Gastrocnemius medialis (tissue), 4 donors: ENCODE measurements around the gene USP21. TPM values are rescaled to one million over a fixed set of nuclear protein-coding genes. Genes with fewer than 3 reads are reported as not detected.

Source experiments
- ATAC-seq, 2 donors: fragments of 150-250 bp; one replicate each; pipeline ENCODE4 v1.9.1; 2016
- DNase-seq, 2 donors: peaks; one replicate each; pipeline ENCODE4 v3.0.0-alpha.2; 2019
- H3K27ac ChIP-seq, 4 donors: fragments of 200-600 bp; sonication (generic); 1 replicate in 1 of 4; 2 replicates in 3 of 4; pipeline ENCODE4 v1.5.1; 2016 to 2018; ENCODE audit warnings: mild to moderate bottlenecking in 2 of 4, moderate library complexity in 1 of 4
- H3K27me3 ChIP-seq, 3 donors: fragments of 200-600 bp; sonication (generic) in 2 of 3; 1 replicate in 1 of 3; 2 replicates in 2 of 3; pipeline versions ENCODE4 v1.5.1 to v1.6.0; 2016 to 2019; ENCODE audit warnings: mild to moderate bottlenecking in 1 of 3, moderate library complexity in 1 of 3
- H3K36me3 ChIP-seq, 2 donors: fragments of 200-600 bp; sonication (generic) in 1 of 2; one replicate each; pipeline ENCODE4 v1.5.1; 2017 to 2018
- H3K4me1 ChIP-seq, 2 donors: fragments of 200-600 bp; sonication (generic) in 1 of 2; one replicate each; pipeline ENCODE4 v1.5.1; 2016 to 2017; ENCODE audit warnings: mild to moderate bottlenecking in 2 of 2
- H3K4me3 ChIP-seq, 4 donors: fragments of 200-600 bp; sonication (generic) in 3 of 4; 1 replicate in 1 of 4; 2 replicates in 3 of 4; pipeline ENCODE4 v1.5.1; 2016 to 2019; ENCODE audit warnings: mild to moderate bottlenecking in 2 of 4
- H3K9me3 ChIP-seq, 3 donors: fragments of 200-600 bp; sonication (generic) in 2 of 3; 1 replicate in 1 of 3; 2 replicates in 2 of 3; pipeline ENCODE4 v1.5.1; 2016 to 2019
- CTCF ChIP-seq, 5 experiments: fragments of 450-650 bp in 3 of 5; fragments of 200-600 bp in 2 of 5; sonication (generic) in 2 of 5; IDR thresholded peaks in 4 of 5; conservative IDR thresholded peaks in 1 of 5; 1 replicate in 4 of 5; 2 replicates in 1 of 5; pipeline ENCODE4 v1.5.1; 2016 to 2019; ENCODE audit warnings: antibody characterized with exemption in 5 of 5, mild to moderate bottlenecking in 3 of 5, moderate library complexity in 3 of 5
- POLR2A ChIP-seq, 2 donors: fragments of 450-650 bp; IDR thresholded peaks; one replicate each; pipeline ENCODE4 v1.6.1; 2017; ENCODE audit warnings: antibody characterized with exemption in 2 of 2, mild to moderate bottlenecking in 2 of 2, moderate library complexity in 2 of 2
- in situ Hi-C, 4 donors: fragments of 200-750 bp; cut with MboI; loops; one replicate each; pipeline versions ENCODE4 v1.15.0 to v1.8.0; 2017; ENCODE audit warnings: low sequenced_read_pairs in 4 of 4
- intact Hi-C: fragments of 100-400 bp; cut with DNase I; formaldehyde crosslinking; loops from one replicate; pipeline ENCODE4 v1.15.1; 2023; ENCODE audit warnings: low total_unique reads
- total RNA-seq, 4 donors: library from RNA; depleted of rRNA; stranded (reverse); fragments of >200 nt; gene quantifications; one replicate each; pipeline versions ENCODE4 v1.1.0 to v1.2.3, GENCODE V29; 2016

Gene USP21
- total RNA-seq, 4 donors from 2014 or later = 16.5 to 20.8 (median 18.0) TPM

- DNase-seq (no peak), ATAC-seq (no peak)
- intact Hi-C loops = no loop called here
- H3K27me3 ChIP-seq = no peaks in the 10 kb centered on the region
- H3K9me3 ChIP-seq = no peaks in the 10 kb centered on the region
- TF ChIP-seq POLR2A (IDR thresholded peaks at IDR 0.05) (no peak), CTCF (IDR thresholded peaks at IDR 0.05 in 4 of 5, conservative IDR thresholded peaks at IDR 0.05 in 1 of 5) (no peak)
- peaks cover 30 to 35% of the 10 kb centered on the region in 2 donors for H3K4me1 ChIP-seq
- peak overlapping the region; percentile 77 to 90 (median 82) for H3K4me3 ChIP-seq
- H3K27ac ChIP-seq = peak overlapping the region; percentile 85 to 94 (median 88)
- in situ Hi-C loops = no loop called here
- peaks cover 0 to 55% of the 10 kb centered on the region in 2 donors for H3K36me3 ChIP-seq
These were observed 5.8 kb downstream of the USP21 start for GRCh38 chr1:161164901-161165610.

GRCh38 chr1:161165742-161166668, 6.7 kb downstream of the USP21 start, which contains the start of gene PPOX:
Gene PPOX, plus strand, starts transcription at chr1:161166426. Its CDS starts 422 bp downstream, at chr1:161166848.
- Histone ChIP-seq H3K4me3 (peak within 1 kb of the TSS; percentile 77 to 90 (median 82)), H3K4me1 (peaks cover 22 to 26% of the 10 kb centered on the region in 2 donors), H3K9me3 (no peaks in the 10 kb centered on the region), H3K27ac (peak within 1 kb of the TSS; percentile 85 to 94 (median 88)), H3K36me3 (peaks cover 5 to 61% of the 10 kb centered on the region in 2 donors), H3K27me3 (no peaks in the 10 kb centered on the region)
- TF ChIP-seq CTCF (IDR thresholded peaks at IDR 0.05 in 4 of 5, conservative IDR thresholded peaks at IDR 0.05 in 1 of 5) (peak; percentile 20 to 57 (median 44)), POLR2A (IDR thresholded peaks at IDR 0.05) (peak; percentile 73 to 92)
- ATAC-seq (peak; percentile 97 to 99), DNase-seq (peak; percentile 98)
- in situ Hi-C loops (no loop called here), intact Hi-C loops (loop anchor here (1.0 kb wide), 1 partner anchor 11 kb away; the partner anchor contains the start of gene B4GALT3)

GRCh38 chr1:161166669-161167548, 7.6 kb downstream of the USP21 start:
- DNase-seq (no peak), ATAC-seq (no peak)
- H3K36me3 ChIP-seq = peaks cover 5 to 63% of the 10 kb centered on the region in 2 donors
- peak overlapping the region; percentile 85 to 94 (median 88) for H3K27ac ChIP-seq
- H3K27me3 ChIP-seq = no peaks in the 10 kb centered on the region
- TF ChIP-seq CTCF (IDR thresholded peaks at IDR 0.05 in 4 of 5, conservative IDR thresholded peaks at IDR 0.05 in 1 of 5) (no peak), POLR2A (IDR thresholded peaks at IDR 0.05) (no peak)
- peak overlapping the region; percentile 77 to 90 (median 82) for H3K4me3 ChIP-seq
- in situ Hi-C loops (no loop called here), intact Hi-C loops (loop anchor here (1.0 kb wide), 1 partner anchor 10 kb away; the partner anchor contains the start of gene B4GALT3)
- H3K4me1 ChIP-seq = peaks cover 16 to 19% of the 10 kb centered on the region in 2 donors
- no peaks in the 10 kb centered on the region for H3K9me3 ChIP-seq

- intact Hi-C loops (no loop called here), in situ Hi-C loops (no loop called here)
- Histone ChIP-seq H3K27ac (no peak overlapping the region), H3K9me3 (no peaks in the 10 kb centered on the region), H3K4me3 (no peak overlapping the region), H3K4me1 (peaks cover 28% of the 10 kb centered on the region in 2 donors), H3K27me3 (no peaks in the 10 kb centered on the region), H3K36me3 (peaks cover 5 to 61% of the 10 kb centered on the region in 2 donors)
- no peak for DNase-seq
- ATAC-seq = no peak
- TF ChIP-seq CTCF (IDR thresholded peaks at IDR 0.05 in 4 of 5, conservative IDR thresholded peaks at IDR 0.05 in 1 of 5) (no peak), POLR2A (IDR thresholded peaks at IDR 0.05) (no peak)
These were observed 9.6 kb downstream of the USP21 start for GRCh38 chr1:161168906-161169305.
